HCT116 (cell line): ENCODE measurements around the gene GUCA2B. TPM values are rescaled to one million over a fixed set of nuclear protein-coding genes. Genes with fewer than 3 reads are reported as not detected.

Experiments used
- ATAC-seq: fragments of 200-7000 bp; cut with Tn5 transposase; 2 replicates; pipeline ENCODE4 v1.9.1; 2020; ENCODE audit warnings: mild to moderate bottlenecking, moderate library complexity
- BruUV-seq: library from RNA; stranded (reverse); fragments of 400-500 nt; replicated peaks from 2 replicates; lab custom pipeline; 2021; lab: Mats Ljungman, UMichigan
- CTCF ChIA-PET: fragments of 300-600 bp; sonication (Branson Sonifier 250); formaldehyde crosslinking; loops from one replicate; lab custom pipeline; 2021; ENCODE audit warnings: antibody characterized with exemption; lab: Charles Lee
- POLR2A ChIA-PET: fragments of 300-600, 350-600 bp; sonication (Branson Sonifier 250); formaldehyde crosslinking; loops from one replicate; lab custom pipeline; 2021; ENCODE audit warnings: antibody characterized with exemption; lab: Charles Lee
- RAD21 ChIA-PET, 2 experiments: fragments of 300-600 bp; sonication (Branson Sonifier 250); formaldehyde crosslinking; loops; one replicate each; lab custom pipeline; 2023; ENCODE audit warnings: low total read pairs in 2 of 2; ENCODE audit not compliant: uncharacterized antibody in 2 of 2, unreplicated experiment in 2 of 2, low non-redundant PET in 1 of 2; lab: Charles Lee
- DNase-seq: peaks from one replicate; pipeline ENCODE4 v3.0.0-alpha.2; 2010; ENCODE audit warnings: low read depth, low spot score
- H2AFZ ChIP-seq: fragments of 200-600 bp; shearing (Covaris generic), sonication (generic); 2 replicates; pipeline ENCODE4 v1.6.1; 2017; ENCODE audit warnings: low read depth, mixed run types, mixed read lengths, antibody characterized with exemption, low read length; ENCODE audit not compliant: poor library complexity, severe bottlenecking
- H3K27ac ChIP-seq: 2 replicates; pipeline ENCODE4 v1.5.1; 2012; ENCODE audit warnings: low read depth, low read length
- H3K27me3 ChIP-seq: fragments of 200-600 bp; sonication (generic); 2 replicates; pipeline ENCODE4 v1.6.1; 2016; ENCODE audit warnings: mixed run types, low read length, mixed read lengths; ENCODE audit not compliant: insufficient read depth
- H3K36me3 ChIP-seq, 2 experiments: fragments of 200-500 bp in 1 of 2; fragments of 200-600 bp in 1 of 2; sonication (Bioruptor generic) in 1 of 2; sonication (generic) in 1 of 2; 2 replicates each; pipeline versions ENCODE4 v1.5.1 to v1.6.1; 2014 to 2016; ENCODE audit warnings: low read length in 2 of 2, inconsistent platforms in 1 of 2, mixed read lengths in 1 of 2, mixed run types in 1 of 2; ENCODE audit not compliant: insufficient read depth in 2 of 2, control insufficient read depth in 1 of 2
- H3K4me1 ChIP-seq, 2 experiments: fragments of 200-600 bp in 1 of 2; sonication (generic) in 1 of 2; 2 replicates each; pipeline versions ENCODE4 v1.5.1 to v1.6.1; 2012 to 2017; ENCODE audit warnings: low read length in 2 of 2, inconsistent platforms in 1 of 2, mild to moderate bottlenecking in 1 of 2, mixed read lengths in 1 of 2, mixed run types in 1 of 2, moderate library complexity in 1 of 2; ENCODE audit not compliant: insufficient read depth in 2 of 2, control insufficient read depth in 1 of 2
- H3K4me2 ChIP-seq: fragments of 200-600 bp; sonication (generic); 2 replicates; pipeline ENCODE4 v1.6.1; 2017; ENCODE audit warnings: mixed run types, low read length, mixed read lengths
- H3K4me3 ChIP-seq, 2 experiments: fragments of 200-600 bp in 1 of 2; sonication (generic) in 1 of 2; replicated peaks in 1 of 2; 2 replicates each; pipeline ENCODE4 v1.5.1; 2011 to 2016; ENCODE audit warnings: low read length in 2 of 2, control low read depth in 1 of 2, low read depth in 1 of 2, mild to moderate bottlenecking in 1 of 2, mixed read lengths in 1 of 2, mixed run types in 1 of 2
- H3K79me2 ChIP-seq: fragments of 200-600 bp; sonication (generic); 2 replicates; pipeline ENCODE4 v1.6.1; 2017; ENCODE audit warnings: mild to moderate bottlenecking, mixed run types, low read length, moderate library complexity, mixed read lengths; ENCODE audit not compliant: insufficient read depth
- H3K9ac ChIP-seq: fragments of 200-600 bp; sonication (generic); 2 replicates; pipeline ENCODE4 v1.6.1; 2016; ENCODE audit warnings: low read length, mixed read lengths
- H3K9me2 ChIP-seq: fragments of 200-600 bp; sonication (generic), shearing (Covaris generic); 2 replicates; pipeline ENCODE4 v1.6.1; 2017; ENCODE audit warnings: mixed run types, mild to moderate bottlenecking, moderate library complexity; ENCODE audit not compliant: insufficient read depth
- H3K9me3 ChIP-seq, 2 experiments: fragments of 200-500 bp in 1 of 2; fragments of 200-600 bp in 1 of 2; sonication (Bioruptor generic) in 1 of 2; sonication (generic) in 1 of 2; 2 replicates each; pipeline ENCODE4 v1.6.1; 2014 to 2017; ENCODE audit warnings: low read length in 2 of 2, mixed read lengths in 2 of 2, inconsistent platforms in 1 of 2, low read depth in 1 of 2, mild to moderate bottlenecking in 1 of 2, mixed run types in 1 of 2, moderate library complexity in 1 of 2; ENCODE audit not compliant: control insufficient read depth in 1 of 2, insufficient read depth in 1 of 2
- H4K20me1 ChIP-seq: fragments of 200-600 bp; sonication (generic), shearing (Covaris generic); 2 replicates; pipeline ENCODE4 v1.6.1; 2017; ENCODE audit warnings: mixed run types, mild to moderate bottlenecking, moderate library complexity; ENCODE audit not compliant: insufficient read depth
- ATF3 ChIP-seq: IDR thresholded peaks from 2 replicates; pipeline ENCODE4 v1.6.1; 2012
- CBX3 ChIP-seq: IDR thresholded peaks from 2 replicates; pipeline ENCODE4 v1.6.1; 2012; ENCODE audit warnings: low read depth
- CEBPB ChIP-seq: IDR thresholded peaks from 2 replicates; pipeline ENCODE4 v1.6.1; 2012; ENCODE audit warnings: low read depth
- ELF1 ChIP-seq: IDR thresholded peaks from 2 replicates; pipeline ENCODE4 v1.6.1; 2012; ENCODE audit warnings: low read depth, borderline replicate concordance
- EZH2phosphoT487 ChIP-seq: fragments of 200-600 bp; IDR thresholded peaks from 2 replicates; pipeline ENCODE4 v1.6.1; 2018; ENCODE audit warnings: antibody characterized with exemption, borderline replicate concordance
- FOSL1 ChIP-seq: IDR thresholded peaks from 2 replicates; pipeline ENCODE4 v1.6.1; 2012; ENCODE audit warnings: low read depth
- JUND ChIP-seq: IDR thresholded peaks from 2 replicates; pipeline ENCODE4 v1.6.1; 2012
- MAX ChIP-seq: IDR thresholded peaks from 2 replicates; pipeline ENCODE4 v1.6.1; 2012
- POLR2A ChIP-seq: IDR thresholded peaks from 2 replicates; pipeline ENCODE4 v1.7.0; 2011; ENCODE audit warnings: borderline replicate concordance; ENCODE audit not compliant: insufficient read depth, insufficient read length; ENCODE audit errors: extremely low read depth
- POLR2AphosphoS5 ChIP-seq: IDR thresholded peaks from 2 replicates; pipeline ENCODE4 v1.6.1; 2011; ENCODE audit warnings: mild to moderate bottlenecking, low read depth, low read length, moderate library complexity
- RAD21 ChIP-seq: IDR thresholded peaks from 2 replicates; pipeline ENCODE4 v1.6.1; 2012; ENCODE audit warnings: low read depth, mild to moderate bottlenecking
- REST ChIP-seq: IDR thresholded peaks from 2 replicates; pipeline ENCODE4 v1.6.1; 2012; ENCODE audit warnings: low read depth
- SIN3A ChIP-seq: IDR thresholded peaks from 2 replicates; pipeline ENCODE4 v1.6.1; 2012; ENCODE audit warnings: low read depth
- SP1 ChIP-seq: IDR thresholded peaks from 2 replicates; pipeline ENCODE4 v1.6.1; 2012; ENCODE audit warnings: low read depth
- SRF ChIP-seq: IDR thresholded peaks from 2 replicates; pipeline ENCODE4 v1.6.1; 2012; ENCODE audit warnings: low read depth
- TCF7L2 ChIP-seq: IDR thresholded peaks from 2 replicates; pipeline ENCODE4 v1.7.0; 2011; ENCODE audit warnings: borderline replicate concordance, inconsistent platforms; ENCODE audit not compliant: insufficient read depth, insufficient read length; ENCODE audit errors: extremely low read depth
- YY1 ChIP-seq: IDR thresholded peaks from 2 replicates; pipeline ENCODE4 v1.6.1; 2011; ENCODE audit warnings: low read length, low read depth, moderate library complexity, mild to moderate bottlenecking; ENCODE audit not compliant: insufficient replicate concordance; ENCODE audit errors: extremely low read depth
- ZFX ChIP-seq: fragments of 450-650 bp; IDR thresholded peaks from 2 replicates; pipeline ENCODE4 v1.6.1; 2017
- ZNF274 ChIP-seq: fragments of 200-500 bp; sonication (Bioruptor generic); IDR thresholded peaks from 2 replicates; pipeline ENCODE4 v1.6.1; 2014; ENCODE audit warnings: mild to moderate bottlenecking, low read depth, low read length, inconsistent platforms
- intact Hi-C: fragments of 100-400 bp; cut with micrococcal nuclease; formaldehyde crosslinking; loops from 2 replicates; pipeline ENCODE4 v1.10.0; 2022
- total RNA-seq: library from RNA; stranded (reverse); gene quantifications from one replicate; pipeline ENCODE4 v1.2.1, GENCODE V29; 2021; ENCODE audit not compliant: unreplicated experiment

The GUCA2B gene
- total RNA-seq, 1 experiment from 2014 or later: not detected

GRCh38 chr1:42177541-42177981 is 24.4 kb downstream of the GUCA2B start:
- H3K9ac ChIP-seq: no peak overlapping the region
- H3K27me3 ChIP-seq: no peaks in the 10 kb centered on the region
- H3K9me2 ChIP-seq: no peaks in the 10 kb centered on the region
- RAD21 ChIA-PET: no interaction called here
- H2AFZ ChIP-seq: no peak overlapping the region
- ATAC-seq (no peak), DNase-seq (no peak)
- H3K4me3 ChIP-seq: no peak overlapping the region
- BruUV-seq: no TSS peak
- intact Hi-C loops: loop anchor here (10.0 kb wide), 2 partner anchors 557 to 913 kb away; no protein-coding TSS in a partner anchor
- CTCF ChIA-PET: no interaction called here
- POLR2A ChIA-PET: no interaction called here
- no peak overlapping the region for H3K4me2 ChIP-seq
- no peaks in the 10 kb centered on the region for H3K9me3 ChIP-seq
- H3K27ac ChIP-seq: no peak overlapping the region
- 0 out of 2 replicates have a peak, but pooled peaks cover 5% of the 10 kb centered on the region for H4K20me1 ChIP-seq
- TF ChIP-seq MAX: no peak
- TF ChIP-seq TCF7L2: no peak
- no peak for TF ChIP-seq SIN3A
- TF ChIP-seq EZH2phosphoT487: no peak
- TF ChIP-seq CBX3: no peak
- TF ChIP-seq ATF3: no peak
- TF ChIP-seq YY1: no peak
- no peak for TF ChIP-seq ZFX
- no peaks in the 10 kb centered on the region for H3K79me2 ChIP-seq
- H3K4me1 ChIP-seq: peaks cover 0 to 12% of the 10 kb centered on the region in 2 experiments
- peaks cover 0 to 10% of the 10 kb centered on the region in 2 experiments; a peak in 1 of 4 replicates for H3K36me3 ChIP-seq

GRCh38 chr1:42178249-42178648 is 25.0 kb downstream of the GUCA2B start:
- no peaks in the 10 kb centered on the region for H3K79me2 ChIP-seq
- CTCF ChIA-PET: no interaction called here
- TF ChIP-seq JUND: no peak
- no peak for TF ChIP-seq EZH2phosphoT487
- TF ChIP-seq REST: no peak
- no peak for TF ChIP-seq ZFX
- TF ChIP-seq ATF3: no peak
- TF ChIP-seq ELF1: no peak
- no peak for TF ChIP-seq CEBPB
- no peak for TF ChIP-seq SRF
- TF ChIP-seq ZNF274: no peak
- no peak for TF ChIP-seq YY1
- no peak for TF ChIP-seq SP1
- TF ChIP-seq POLR2AphosphoS5: no peak
- no peak for TF ChIP-seq RAD21
- TF ChIP-seq FOSL1: no peak
- no peak for TF ChIP-seq POLR2A

More at GRCh38 chr1:42178249-42178648, 25.0 kb downstream of the GUCA2B start:
- POLR2A ChIA-PET: no interaction called here
- H3K27me3 ChIP-seq: no peaks in the 10 kb centered on the region
- H3K9me3 ChIP-seq: no peaks in the 10 kb centered on the region
- peaks cover 0 to 10% of the 10 kb centered on the region in 2 experiments for H3K4me1 ChIP-seq
- no peaks in the 10 kb centered on the region for H3K9me2 ChIP-seq
- RAD21 ChIA-PET: no interaction called here
- intact Hi-C loops: loop anchor here (10.0 kb wide), 2 partner anchors 557 to 913 kb away; no protein-coding TSS in a partner anchor
- no TSS peak for BruUV-seq
- DNase-seq (no peak), ATAC-seq (no peak)
- H3K9ac ChIP-seq: no peak overlapping the region
- peaks cover 0 to 10% of the 10 kb centered on the region in 2 experiments; a peak in 1 of 4 replicates for H3K36me3 ChIP-seq
- H4K20me1 ChIP-seq: 0 out of 2 replicates have a peak, but pooled peaks cover 5% of the 10 kb centered on the region
- H2AFZ ChIP-seq: no peak overlapping the region
- no peak overlapping the region for H3K27ac ChIP-seq
- no peak overlapping the region for H3K4me2 ChIP-seq
- H3K4me3 ChIP-seq: no peak overlapping the region
